KOPT-K1 (cell line): ENCODE measurements around the gene DEAF1.
A peak's percentile ranks its signal among the peaks of the same experiment; 100 is the strongest.

ENCODE experiments used
- H3K27ac ChIP-seq: fragments of 200-600 bp; sonication (generic); 2 replicates; pipeline ENCODE4 v1.5.1; 2016; ENCODE audit warnings: antibody characterized with exemption, mild to moderate bottlenecking, low read depth, low read length; ENCODE audit not compliant: poor library complexity, severe bottlenecking
- H3K36me3 ChIP-seq: fragments of 200-600 bp; sonication (generic); 2 replicates; pipeline ENCODE4 v1.5.1; 2017; ENCODE audit warnings: antibody characterized with exemption, mild to moderate bottlenecking, low read length, moderate library complexity; ENCODE audit not compliant: insufficient read depth
- H3K9me3 ChIP-seq: fragments of 200-600 bp; sonication (generic); 2 replicates; pipeline ENCODE4 v1.5.1; 2017; ENCODE audit warnings: antibody characterized with exemption, low read length, mild to moderate bottlenecking; ENCODE audit not compliant: insufficient read depth, poor library complexity, severe bottlenecking

DEAF1 gene

DNA sequence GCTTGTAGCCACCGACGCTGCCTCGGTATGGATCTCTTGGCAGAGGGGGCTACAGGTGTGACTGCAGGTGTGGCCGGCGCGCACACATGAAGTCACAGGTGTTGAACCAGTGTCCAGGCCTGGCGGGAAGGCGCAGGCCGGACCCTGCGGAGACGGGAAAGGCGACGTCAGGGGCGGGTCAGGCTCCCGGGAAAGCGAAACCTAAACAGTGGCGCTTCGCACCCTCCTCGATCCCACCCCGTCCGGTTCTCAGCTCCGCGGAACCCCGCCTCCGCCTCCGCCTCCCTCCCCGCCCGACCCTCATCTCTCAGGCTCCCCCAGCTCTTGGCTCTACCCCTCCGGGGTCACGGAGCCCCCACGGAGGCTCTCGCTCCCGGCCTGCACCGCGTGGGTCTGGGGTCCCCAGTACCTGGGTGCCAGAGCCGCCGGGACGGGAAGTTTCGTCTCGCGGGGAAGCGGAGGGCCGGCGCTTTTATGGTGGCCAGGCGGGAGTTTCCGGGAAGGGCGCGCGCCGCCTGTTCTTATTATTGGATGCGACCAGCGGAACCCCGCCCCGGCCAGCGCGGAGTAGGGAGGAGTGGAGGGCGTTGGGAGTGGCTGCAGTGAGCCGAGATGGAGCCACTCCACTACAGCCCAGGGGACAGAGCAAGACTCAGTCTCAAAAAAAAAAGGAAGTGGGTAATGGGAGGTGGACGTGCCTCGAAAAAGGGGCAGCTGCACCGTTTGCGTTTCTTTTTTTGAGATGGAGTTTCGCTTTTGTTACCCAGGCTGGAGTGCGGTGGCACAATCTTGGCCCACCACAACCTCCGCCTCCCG is 79.3 kb downstream of the DEAF1 start, which contains the start of gene IRF7:
TSS of gene IRF7 (minus strand) at position 447 of the 816 bp plus-strand sequence. CDS start 586 bp downstream, outside the sequence.
- H3K27ac ChIP-seq, result peak within 1 kb of the TSS; percentile 79

DNA sequence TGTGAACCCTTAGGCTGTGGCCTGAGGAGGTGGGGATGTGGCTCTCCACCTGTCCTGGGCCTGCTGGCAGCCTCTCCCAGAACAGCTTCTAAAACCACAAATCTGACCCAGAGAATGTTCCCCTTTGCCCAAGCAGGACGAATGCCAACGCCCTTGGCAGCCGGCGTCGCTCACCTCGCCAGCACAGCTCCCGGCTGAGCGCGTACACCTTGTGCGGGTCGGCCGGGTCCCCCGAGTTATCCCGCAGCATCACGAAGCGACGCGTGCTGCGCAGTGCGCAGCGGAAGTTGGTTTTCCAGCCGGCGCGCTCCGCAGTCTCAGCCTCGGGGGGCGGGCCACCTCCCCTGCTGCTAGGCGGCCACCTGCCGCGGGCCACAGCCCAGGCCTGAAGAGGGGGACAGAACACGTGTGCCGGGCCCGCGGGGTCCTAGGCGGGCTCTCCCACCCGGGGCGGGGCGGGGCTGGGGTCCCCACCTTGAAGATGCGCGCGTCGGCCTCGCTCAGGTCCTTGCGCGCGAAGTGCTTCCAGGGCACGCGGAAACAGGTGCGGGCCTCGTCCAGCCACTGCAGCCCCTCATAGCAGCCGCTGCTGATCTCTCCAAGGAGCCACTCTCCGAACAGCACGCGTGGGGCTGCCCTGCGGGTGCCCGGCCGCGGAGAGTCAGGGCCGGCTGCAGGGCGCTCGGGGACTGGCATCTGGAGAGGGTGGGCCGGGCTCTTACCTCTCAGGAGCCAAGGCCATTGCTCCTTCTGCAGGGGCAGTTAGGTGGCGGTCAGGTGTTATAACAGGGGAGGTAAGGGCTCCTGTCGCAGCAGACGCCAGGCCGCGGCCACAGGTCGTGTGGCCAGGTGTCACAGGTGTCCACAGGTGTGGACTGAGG is 80.2 kb downstream of the DEAF1 start:
- Histone ChIP-seq H3K9me3 (no peaks in the 10 kb centered on the region), H3K36me3 (peaks cover 59% of the 10 kb centered on the region), H3K27ac (peak overlapping the region; percentile 79)

More for the DNA sequence above, 79.3 kb downstream of the DEAF1 start, which contains the start of gene IRF7:
- H3K9me3 ChIP-seq, result no peaks in the 10 kb centered on the region
- peaks cover 50% of the 10 kb centered on the region for H3K36me3 ChIP-seq

DNA sequence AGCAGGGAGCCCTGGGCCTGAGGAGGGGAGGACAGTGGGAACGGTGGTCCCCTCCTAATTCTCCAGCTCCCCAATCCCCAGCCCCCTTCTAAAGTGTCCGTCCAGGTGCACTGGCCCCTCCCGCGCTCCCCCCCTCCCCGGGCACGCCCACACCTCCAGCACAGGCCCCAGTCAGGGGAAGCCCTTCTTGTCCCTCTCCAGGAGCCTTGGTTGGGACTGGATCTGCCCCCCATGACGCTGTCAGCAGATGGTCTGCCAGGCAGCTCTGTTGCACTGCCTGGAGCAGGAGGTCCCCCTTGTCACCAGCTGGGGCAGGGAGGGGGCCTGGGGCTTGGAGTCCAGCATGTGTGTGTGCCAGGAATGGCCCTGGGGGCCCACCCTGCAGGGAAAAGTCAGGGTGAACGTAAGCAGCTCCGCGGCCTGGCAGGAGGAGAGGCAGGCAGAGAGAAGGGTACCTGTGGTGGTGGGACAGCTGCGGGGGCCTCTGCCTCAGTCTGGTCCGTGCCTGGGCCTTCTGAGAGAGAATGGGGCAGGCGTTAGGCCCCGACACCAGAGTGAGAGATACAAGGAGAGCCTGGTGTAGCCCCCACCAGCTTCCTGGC is 80.9 kb downstream of the DEAF1 start:
- Histone ChIP-seq H3K36me3 (peaks cover 66% of the 10 kb centered on the region), H3K27ac (no peak overlapping the region), H3K9me3 (no peaks in the 10 kb centered on the region)

DNA sequence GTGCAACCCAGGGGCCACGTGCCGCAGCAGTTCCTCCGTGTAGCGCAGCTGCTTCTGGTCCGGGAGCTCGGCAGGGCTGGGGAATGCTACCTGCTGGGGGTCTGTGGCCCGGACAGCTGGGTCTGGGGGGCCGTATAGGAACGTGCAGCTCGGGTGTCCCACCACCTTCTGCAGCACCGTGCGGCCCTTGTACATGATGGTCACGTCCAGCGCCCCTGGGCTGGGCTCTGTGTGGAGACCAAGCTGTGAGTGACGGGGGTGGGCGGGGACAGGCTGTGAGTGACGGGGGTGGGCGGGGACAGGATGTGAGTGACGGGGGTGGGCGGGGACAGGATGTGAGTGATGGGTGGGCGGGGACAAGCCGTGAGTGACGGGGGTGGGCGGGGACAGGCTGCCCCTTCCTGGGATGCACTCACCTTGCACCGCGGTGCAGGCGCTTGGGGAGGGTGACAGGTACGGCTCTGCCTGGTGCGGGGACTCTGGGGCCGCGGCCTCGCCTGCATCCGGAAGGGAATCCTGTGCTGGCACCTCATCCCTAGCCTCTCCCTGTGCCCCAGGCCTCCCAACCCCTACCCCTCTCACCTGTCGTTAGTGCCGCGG is 81.6 kb downstream of the DEAF1 start:
- peaks cover 69% of the 10 kb centered on the region for H3K36me3 ChIP-seq
- H3K9me3 ChIP-seq, result no peaks in the 10 kb centered on the region
- H3K27ac ChIP-seq, result no peak overlapping the region

DNA sequence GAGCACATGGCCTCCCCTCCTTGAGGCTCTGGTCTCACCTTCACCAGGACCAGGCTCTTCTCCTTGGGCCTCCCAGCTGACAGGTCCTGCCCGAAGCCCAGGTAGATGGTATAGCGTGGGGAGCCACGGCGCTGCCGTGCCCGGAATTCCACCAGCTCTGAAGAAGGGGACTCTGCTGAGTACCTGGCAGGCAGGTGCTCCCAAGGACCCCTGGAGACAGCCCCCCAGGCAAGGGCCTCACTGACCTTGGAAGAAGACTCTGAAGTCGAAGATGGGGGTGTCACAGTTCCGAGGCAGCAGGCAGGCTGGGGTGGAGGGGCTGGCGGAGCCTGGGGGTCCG is 82.1 kb downstream of the DEAF1 start:
- Histone ChIP-seq H3K27ac (no peak overlapping the region), H3K9me3 (no peaks in the 10 kb centered on the region), H3K36me3 (peaks cover 69% of the 10 kb centered on the region)

DNA sequence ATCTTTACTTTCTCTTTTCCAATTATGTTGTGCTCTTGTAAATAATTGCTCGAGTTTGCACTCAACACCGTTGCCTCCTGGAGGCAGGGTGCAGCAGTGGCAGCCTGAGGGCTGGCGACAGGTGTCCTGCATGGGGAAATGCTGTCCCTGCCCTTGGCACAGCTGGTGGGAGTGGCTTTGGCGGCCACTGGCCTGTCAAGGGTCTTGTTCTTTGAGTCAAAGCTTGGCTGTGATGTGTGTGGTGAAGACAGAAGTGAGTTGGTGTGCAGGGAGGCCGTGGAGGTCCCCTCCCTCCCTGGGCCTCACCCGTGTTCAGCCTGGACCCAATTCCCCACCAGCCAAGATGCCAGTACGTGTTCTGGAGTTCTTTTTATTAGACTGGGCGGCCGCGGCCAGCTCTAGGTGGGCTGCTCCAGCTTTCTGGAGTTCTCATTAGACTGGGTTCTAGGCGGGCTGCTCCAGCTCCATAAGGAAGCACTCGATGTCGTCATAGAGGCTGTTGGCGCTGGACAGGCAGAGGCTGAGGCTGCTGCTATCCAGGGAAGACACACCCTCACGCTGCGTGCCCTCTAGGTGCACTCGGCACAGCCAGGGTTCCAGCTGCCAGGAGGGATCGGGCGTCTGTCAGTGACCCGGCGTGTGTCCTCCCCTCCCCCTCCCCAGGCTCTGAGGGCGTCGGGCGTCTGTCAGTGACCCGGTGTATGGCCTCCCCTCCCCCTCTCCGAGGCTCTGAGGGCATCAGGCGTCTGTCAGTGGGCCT is 82.6 kb downstream of the DEAF1 start:
- Histone ChIP-seq H3K27ac (no peak overlapping the region), H3K36me3 (peaks cover 69% of the 10 kb centered on the region), H3K9me3 (no peaks in the 10 kb centered on the region)

DNA sequence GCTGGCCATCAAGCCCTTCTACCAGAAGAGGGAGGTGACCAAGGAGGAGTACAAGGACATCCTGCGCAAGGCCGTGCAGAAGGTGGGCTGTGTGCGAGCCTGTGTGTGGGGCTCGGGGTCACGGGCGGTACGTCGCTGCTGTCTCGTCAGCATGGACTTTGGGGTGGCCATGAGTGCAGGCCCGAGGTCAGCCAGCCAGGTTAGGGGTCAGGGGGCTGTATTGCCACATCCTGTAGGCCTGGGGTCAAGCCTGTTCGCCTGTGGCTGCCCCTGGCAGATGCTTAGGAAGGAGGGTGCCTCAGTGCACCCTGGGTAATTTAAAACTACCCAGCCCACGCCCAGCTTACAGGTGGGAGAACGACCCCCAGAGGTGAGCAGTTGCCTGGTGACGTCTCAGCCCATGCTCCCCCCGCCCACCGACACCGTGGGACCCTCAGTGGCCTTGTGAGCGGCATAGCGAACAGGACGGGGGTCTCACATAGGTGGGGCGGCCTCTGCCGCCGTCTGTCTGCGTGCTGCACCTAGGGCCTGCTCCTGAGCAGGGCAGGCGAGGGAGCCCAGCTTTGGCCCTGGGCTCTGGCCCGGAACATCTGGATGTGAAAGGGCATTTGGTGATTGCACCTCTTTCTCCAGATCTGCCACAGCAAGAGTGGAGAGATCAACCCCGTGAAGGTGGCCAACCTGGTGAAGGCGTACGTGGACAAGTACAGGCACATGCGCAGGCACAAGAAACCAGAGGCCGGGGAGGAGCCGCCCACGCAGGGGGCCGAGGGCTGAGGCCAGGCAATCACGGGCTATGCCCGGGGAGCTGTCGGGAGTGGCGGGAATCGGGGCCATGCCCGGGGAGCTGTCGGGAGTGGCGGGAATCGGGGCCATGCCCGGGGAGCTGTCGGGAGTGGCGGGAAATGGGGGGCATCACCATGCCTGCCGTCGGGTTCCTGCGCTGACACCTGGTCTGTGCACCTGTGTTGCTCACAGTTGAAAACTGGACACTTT is 83.7 kb downstream of the DEAF1 start:
- H3K9me3 ChIP-seq, result no peaks in the 10 kb centered on the region
- peaks cover 77% of the 10 kb centered on the region for H3K36me3 ChIP-seq
- H3K27ac ChIP-seq, result no peak overlapping the region

DNA sequence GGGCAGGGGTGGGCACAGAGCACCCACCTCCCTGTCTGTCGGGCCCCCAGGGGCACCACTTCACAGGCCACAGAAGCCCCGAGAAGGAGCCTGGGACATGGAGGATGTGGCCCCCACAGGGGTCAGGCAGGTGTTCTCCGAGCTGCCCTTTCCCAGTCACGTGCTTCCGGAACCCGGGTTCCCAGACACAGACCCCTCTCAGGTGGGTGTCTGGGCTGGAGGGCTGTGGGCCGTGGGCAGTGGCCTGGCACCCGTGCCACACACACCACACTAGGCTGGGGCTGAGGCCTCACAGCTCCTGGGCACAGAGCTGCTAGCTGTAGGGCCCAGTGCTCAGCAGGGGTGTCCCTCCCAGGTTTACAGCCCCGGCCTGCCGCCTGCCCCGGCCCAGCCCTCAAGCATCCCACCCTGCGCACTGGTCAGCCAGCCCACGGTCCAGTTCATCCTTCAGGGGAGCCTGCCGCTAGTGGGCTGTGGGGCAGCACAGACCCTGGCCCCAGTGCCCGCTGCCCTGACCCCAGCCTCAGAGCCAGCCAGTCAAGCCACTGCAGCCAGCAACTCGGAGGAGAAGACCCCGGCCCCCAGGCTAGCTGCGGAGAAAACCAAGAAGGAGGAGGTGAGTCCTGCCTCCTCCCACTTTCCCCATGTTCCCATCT is 84.7 kb downstream of the DEAF1 start:
- no peak overlapping the region for H3K27ac ChIP-seq
- H3K36me3 ChIP-seq, result peaks cover 87% of the 10 kb centered on the region
- H3K9me3 ChIP-seq, result no peaks in the 10 kb centered on the region

DNA sequence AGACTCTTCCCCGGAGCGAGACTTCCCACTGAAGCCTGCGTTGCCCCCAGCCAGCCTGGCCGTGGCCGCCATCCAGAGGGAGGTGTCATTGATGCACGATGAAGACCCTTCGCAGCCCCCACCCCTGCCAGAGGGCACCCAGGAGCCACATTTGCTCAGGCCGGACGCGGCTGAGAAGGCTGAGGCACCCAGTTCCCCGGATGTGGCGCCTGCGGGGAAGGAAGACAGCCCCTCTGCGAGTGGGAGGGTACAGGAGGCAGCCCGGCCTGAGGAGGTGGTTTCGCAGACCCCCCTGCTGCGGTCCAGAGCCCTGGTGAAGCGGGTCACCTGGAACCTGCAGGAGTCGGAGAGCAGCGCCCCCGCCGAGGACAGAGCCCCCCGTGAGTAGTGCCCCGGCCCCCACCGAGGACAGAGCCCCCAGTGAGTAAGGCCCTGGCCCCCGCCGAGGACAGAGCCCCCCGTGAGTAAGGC is 85.6 kb downstream of the DEAF1 start:
- no peak overlapping the region for H3K27ac ChIP-seq

DNA sequence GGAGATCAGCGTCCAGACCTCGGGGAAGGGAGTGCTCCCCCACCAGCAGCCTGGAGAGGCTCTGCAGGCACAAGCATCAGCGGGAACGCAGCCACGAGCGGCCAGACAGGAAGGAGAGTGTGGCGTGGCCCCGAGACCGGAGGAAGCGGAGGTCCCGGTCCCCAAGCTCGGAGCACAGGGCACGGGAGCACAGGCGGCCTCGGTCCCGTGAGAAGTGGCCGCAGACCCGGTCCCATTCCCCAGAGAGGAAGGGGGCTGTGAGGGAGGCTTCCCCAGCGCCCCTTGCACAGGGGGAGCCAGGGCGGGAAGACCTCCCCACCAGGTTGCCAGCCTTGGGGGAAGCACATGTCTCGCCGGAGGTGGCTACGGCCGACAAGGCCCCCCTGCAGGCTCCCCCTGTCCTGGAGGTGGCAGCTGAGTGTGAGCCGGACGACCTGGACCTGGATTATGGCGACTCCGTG is 86.2 kb downstream of the DEAF1 start:
- Histone ChIP-seq H3K27ac (no peak overlapping the region), H3K36me3 (peaks cover 96% of the 10 kb centered on the region), H3K9me3 (no peaks in the 10 kb centered on the region)

More for the DNA sequence above, 85.6 kb downstream of the DEAF1 start:
- Histone ChIP-seq H3K36me3 (peaks cover 94% of the 10 kb centered on the region), H3K9me3 (no peaks in the 10 kb centered on the region)

DNA sequence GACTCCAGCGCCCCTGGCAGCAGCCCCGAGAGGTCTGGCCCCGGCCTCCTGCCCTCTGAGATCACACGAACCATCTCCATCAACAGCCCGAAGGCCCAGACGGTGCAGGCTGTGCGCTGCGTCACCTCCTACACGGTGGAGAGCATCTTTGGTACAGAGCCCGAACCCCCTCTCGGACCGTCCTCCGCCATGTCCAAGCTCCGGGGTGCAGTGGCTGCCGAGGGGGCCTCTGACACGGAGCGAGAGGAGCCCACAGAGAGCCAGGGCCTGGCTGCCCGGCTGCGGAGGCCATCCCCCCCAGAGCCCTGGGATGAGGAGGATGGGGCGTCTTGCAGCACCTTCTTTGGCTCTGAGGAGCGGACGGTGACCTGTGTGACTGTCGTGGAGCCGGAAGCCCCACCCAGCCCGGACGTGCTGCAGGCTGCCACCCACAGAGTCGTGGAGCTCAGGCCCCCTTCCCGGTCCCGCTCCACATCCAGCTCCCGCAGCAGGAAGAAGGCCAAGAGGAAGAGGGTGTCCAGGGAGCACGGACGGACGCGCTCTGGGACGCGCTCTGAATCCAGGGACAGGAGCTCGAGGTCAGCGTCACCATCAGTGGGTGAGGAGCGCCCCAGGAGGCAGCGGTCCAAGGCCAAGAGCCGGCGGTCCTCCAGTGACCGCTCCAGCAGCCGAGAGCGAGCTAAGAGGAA is 86.9 kb downstream of the DEAF1 start:
- Histone ChIP-seq H3K36me3 (peaks cover 100% of the 10 kb centered on the region), H3K9me3 (no peaks in the 10 kb centered on the region), H3K27ac (no peak overlapping the region)

DNA sequence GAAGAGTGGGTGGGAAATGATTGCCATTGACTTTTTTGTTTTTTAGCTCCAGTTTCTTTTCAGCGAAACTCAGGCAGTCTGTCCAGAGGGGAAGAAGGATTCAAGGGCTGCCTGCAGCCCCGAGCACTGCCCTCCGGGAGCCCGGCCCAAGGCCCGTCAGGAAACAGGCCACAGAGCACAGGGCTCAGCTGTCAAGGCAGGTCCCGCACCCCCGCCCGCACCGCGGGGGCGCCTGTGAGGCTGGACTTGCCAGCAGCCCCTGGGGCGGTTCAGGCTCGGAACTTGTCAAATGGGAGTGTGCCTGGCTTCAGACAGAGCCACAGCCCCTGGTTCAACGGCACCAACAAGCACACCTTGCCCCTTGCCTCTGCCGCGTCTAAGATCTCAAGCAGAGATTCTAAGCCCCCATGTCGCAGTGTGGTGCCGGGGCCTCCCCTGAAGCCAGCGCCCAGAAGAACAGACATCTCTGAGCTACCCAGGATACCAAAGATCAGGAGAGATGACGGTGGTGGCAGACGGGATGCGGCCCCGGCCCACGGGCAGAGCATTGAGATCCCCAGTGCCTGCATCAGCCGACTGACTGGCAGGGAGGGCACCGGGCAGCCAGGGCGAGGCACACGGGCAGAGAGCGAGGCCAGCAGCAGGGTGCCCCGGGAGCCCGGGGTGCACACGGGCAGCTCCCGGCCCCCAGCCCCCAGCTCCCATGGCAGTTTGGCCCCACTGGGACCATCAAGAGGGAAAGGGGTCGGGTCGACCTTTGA is 87.8 kb downstream of the DEAF1 start:
- H3K27ac ChIP-seq, result no peak overlapping the region
- H3K9me3 ChIP-seq, result no peaks in the 10 kb centered on the region
- H3K36me3 ChIP-seq, result peaks cover 100% of the 10 kb centered on the region
